Hepatocyte (in vitro differentiated cells): ENCODE measurements around the gene MRPL45.

Experiments
- EZH2 ChIP-seq: fragments of 200-600 bp; sonication (generic); IDR thresholded peaks from 2 replicates; pipeline ENCODE4 v1.6.1; 2016; ENCODE audit warnings: antibody characterized with exemption, mild to moderate bottlenecking, borderline replicate concordance
- EZH2phosphoT487 ChIP-seq: fragments of 200-600 bp; sonication (generic); IDR thresholded peaks from one replicate; pipeline ENCODE4 v1.6.1; 2018; ENCODE audit warnings: antibody characterized with exemption, mild to moderate bottlenecking, low read depth, moderate library complexity; ENCODE audit not compliant: unreplicated experiment, severe bottlenecking
- TF ChIP-seq, protein P1 (sequence below): fragments of 200-600 bp; sonication (generic); IDR thresholded peaks from 2 replicates; pipeline ENCODE4 v1.5.1; 2016; ENCODE audit warnings: antibody characterized with exemption, mild to moderate bottlenecking; ENCODE audit not compliant: poor library complexity

DNA sequence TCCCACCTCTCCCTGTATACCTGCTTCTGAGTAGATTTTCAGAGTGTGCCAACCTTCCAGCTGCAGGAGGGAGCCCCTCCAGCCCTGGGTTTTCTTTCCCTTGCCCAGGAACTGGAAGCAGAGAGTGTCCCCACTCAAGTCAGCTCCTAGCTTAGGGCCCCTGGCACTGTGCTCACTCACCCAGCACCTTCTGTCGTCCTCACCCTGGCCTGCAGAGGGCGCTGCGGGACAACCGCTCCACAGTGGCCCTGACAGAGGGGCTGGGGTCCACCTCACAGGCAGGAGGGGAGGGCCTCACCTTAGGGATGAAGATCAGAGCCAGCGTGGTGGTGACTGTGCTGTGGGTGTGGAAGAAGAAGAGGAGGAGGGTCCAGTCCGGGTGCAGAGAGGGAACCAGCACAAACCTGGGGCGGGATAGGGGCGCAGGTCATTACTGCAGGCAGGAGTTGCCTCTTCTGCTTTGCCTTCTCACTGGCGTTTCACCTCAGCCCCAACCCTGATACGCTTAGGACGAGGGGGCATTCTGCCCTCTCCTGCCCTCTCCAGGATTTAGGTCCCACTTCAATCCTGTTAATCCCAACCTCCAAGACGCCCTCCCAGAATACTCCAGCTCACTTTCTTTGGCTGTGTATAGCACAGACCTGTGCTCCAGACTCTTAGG, 36.8 kb downstream of the MRPL45 start:
- TF ChIP-seq, protein P1, sequence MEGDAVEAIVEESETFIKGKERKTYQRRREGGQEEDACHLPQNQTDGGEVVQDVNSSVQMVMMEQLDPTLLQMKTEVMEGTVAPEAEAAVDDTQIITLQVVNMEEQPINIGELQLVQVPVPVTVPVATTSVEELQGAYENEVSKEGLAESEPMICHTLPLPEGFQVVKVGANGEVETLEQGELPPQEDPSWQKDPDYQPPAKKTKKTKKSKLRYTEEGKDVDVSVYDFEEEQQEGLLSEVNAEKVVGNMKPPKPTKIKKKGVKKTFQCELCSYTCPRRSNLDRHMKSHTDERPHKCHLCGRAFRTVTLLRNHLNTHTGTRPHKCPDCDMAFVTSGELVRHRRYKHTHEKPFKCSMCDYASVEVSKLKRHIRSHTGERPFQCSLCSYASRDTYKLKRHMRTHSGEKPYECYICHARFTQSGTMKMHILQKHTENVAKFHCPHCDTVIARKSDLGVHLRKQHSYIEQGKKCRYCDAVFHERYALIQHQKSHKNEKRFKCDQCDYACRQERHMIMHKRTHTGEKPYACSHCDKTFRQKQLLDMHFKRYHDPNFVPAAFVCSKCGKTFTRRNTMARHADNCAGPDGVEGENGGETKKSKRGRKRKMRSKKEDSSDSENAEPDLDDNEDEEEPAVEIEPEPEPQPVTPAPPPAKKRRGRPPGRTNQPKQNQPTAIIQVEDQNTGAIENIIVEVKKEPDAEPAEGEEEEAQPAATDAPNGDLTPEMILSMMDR: peak; percentile 54
- TF ChIP-seq EZH2: no peak
- TF ChIP-seq EZH2phosphoT487: no peak
